DOHH2 (cell line): ENCODE data around the gene SUPT3H.

Source experiments
- H3F3A ChIP-seq: fragments of 200-600 bp; sonication (generic), shearing (Covaris generic); 2 replicates; pipeline ENCODE4 v1.6.0; 2016; ENCODE audit warnings: antibody characterized with exemption, mild to moderate bottlenecking; ENCODE audit not compliant: control insufficient read depth, insufficient read depth
- H3K27ac ChIP-seq: fragments of 200-600 bp; sonication (generic); 2 replicates; pipeline ENCODE4 v1.5.1; 2014; ENCODE audit warnings: low read depth, mild to moderate bottlenecking, low read length, moderate library complexity
- H3K27me3 ChIP-seq: fragments of 200-600 bp; sonication (generic); 2 replicates; pipeline ENCODE4 v1.6.1; 2014; ENCODE audit warnings: mild to moderate bottlenecking, low read length, mixed read lengths; ENCODE audit not compliant: control insufficient read depth
- H3K36me3 ChIP-seq: fragments of 200-600 bp; sonication (generic); 2 replicates; pipeline ENCODE4 v1.6.1; 2014; ENCODE audit warnings: mild to moderate bottlenecking, low read length, moderate library complexity, mixed read lengths; ENCODE audit not compliant: control insufficient read depth
- H3K4me1 ChIP-seq: fragments of 200-600 bp; sonication (generic); 2 replicates; pipeline ENCODE4 v1.6.1; 2014; ENCODE audit warnings: mild to moderate bottlenecking, low read length, mixed read lengths; ENCODE audit not compliant: control insufficient read depth
- H3K4me2 ChIP-seq: fragments of 200-600 bp; sonication (generic); 2 replicates; pipeline ENCODE4 v1.6.0; 2014; ENCODE audit warnings: mild to moderate bottlenecking, low read length, moderate library complexity
- H3K4me3 ChIP-seq: fragments of 200-600 bp; sonication (generic); 2 replicates; pipeline ENCODE4 v1.5.1; 2014; ENCODE audit warnings: mild to moderate bottlenecking, low read length, mixed read lengths
- H3K79me2 ChIP-seq: fragments of 200-600 bp; sonication (generic); 2 replicates; pipeline ENCODE4 v1.6.1; 2014; ENCODE audit warnings: mild to moderate bottlenecking, low read length, mixed read lengths; ENCODE audit not compliant: control insufficient read depth
- H3K9me2 ChIP-seq: fragments of 200-600 bp; sonication (generic); replicated peaks from 2 replicates; pipeline ENCODE4 v1.6.1; 2014; ENCODE audit warnings: mild to moderate bottlenecking, low read length, mixed read lengths; ENCODE audit not compliant: control insufficient read depth
- H3K9me3 ChIP-seq: fragments of 200-600 bp; sonication (generic); 2 replicates; pipeline ENCODE4 v1.6.1; 2014; ENCODE audit warnings: antibody characterized with exemption, low read length, mixed read lengths; ENCODE audit not compliant: control insufficient read depth, insufficient read depth
- H4K20me1 ChIP-seq: fragments of 200-600 bp; sonication (generic); 2 replicates; pipeline ENCODE4 v1.6.0; 2014; ENCODE audit warnings: low read depth, mild to moderate bottlenecking, antibody characterized with exemption, low read length, moderate library complexity; ENCODE audit not compliant: control insufficient read depth, insufficient read depth
- CTCF ChIP-seq: fragments of 200-600 bp; sonication (generic); IDR thresholded peaks from one replicate; pipeline ENCODE4 v1.5.1; 2014; ENCODE audit warnings: antibody characterized with exemption, mild to moderate bottlenecking, low read depth, low read length; ENCODE audit not compliant: poor library complexity, severe bottlenecking
- EZH2phosphoT487 ChIP-seq: fragments of 200-600 bp; sonication (generic); IDR thresholded peaks from 2 replicates; pipeline ENCODE4 v1.6.1; 2017; ENCODE audit warnings: borderline replicate concordance, mild to moderate bottlenecking, antibody characterized with exemption, low read length, moderate library complexity, mixed read lengths

SUPT3H gene

GRCh38 chr6:45369870-45370269, 7.9 kb downstream of the SUPT3H start:
- H3K4me3 ChIP-seq = no peak overlapping the region
- no peaks in the 10 kb centered on the region for H3K36me3 ChIP-seq
- H3K4me2 ChIP-seq = no peak overlapping the region
- no peaks in the 10 kb centered on the region for H3K9me2 ChIP-seq
- no peaks in the 10 kb centered on the region for H3K9me3 ChIP-seq
- H3K27ac ChIP-seq = no peak overlapping the region
- H3K4me1 ChIP-seq = no peaks in the 10 kb centered on the region
- H3K27me3 ChIP-seq = no peaks in the 10 kb centered on the region
- H4K20me1 ChIP-seq = no peaks in the 10 kb centered on the region
- no peaks in the 10 kb centered on the region for H3F3A ChIP-seq
- TF ChIP-seq CTCF (no peak), EZH2phosphoT487 (no peak)
- H3K79me2 ChIP-seq = no peaks in the 10 kb centered on the region

- H3K9me2 ChIP-seq = no peaks in the 10 kb centered on the region
- no peaks in the 10 kb centered on the region for H3K36me3 ChIP-seq
- no peaks in the 10 kb centered on the region for H3K9me3 ChIP-seq
- H3K4me1 ChIP-seq = no peaks in the 10 kb centered on the region
- no peaks in the 10 kb centered on the region for H3K27me3 ChIP-seq
- no peaks in the 10 kb centered on the region for H3F3A ChIP-seq
- TF ChIP-seq EZH2phosphoT487 (no peak), CTCF (no peak)
- no peaks in the 10 kb centered on the region for H4K20me1 ChIP-seq
- H3K4me2 ChIP-seq = no peak overlapping the region
- no peaks in the 10 kb centered on the region for H3K79me2 ChIP-seq
- no peak overlapping the region for H3K27ac ChIP-seq
- no peak overlapping the region for H3K4me3 ChIP-seq
These were observed 9.7 kb downstream of the SUPT3H start for GRCh38 chr6:45367999-45368398.

GRCh38 chr6:45366534-45366933, 11.2 kb downstream of the SUPT3H start:
- no peaks in the 10 kb centered on the region for H3K9me3 ChIP-seq
- H3K27ac ChIP-seq = no peak overlapping the region
- no peaks in the 10 kb centered on the region for H3K36me3 ChIP-seq
- no peaks in the 10 kb centered on the region for H3F3A ChIP-seq
- H3K4me3 ChIP-seq = no peak overlapping the region
- no peaks in the 10 kb centered on the region for H3K4me1 ChIP-seq
- H3K79me2 ChIP-seq = no peaks in the 10 kb centered on the region
- no peaks in the 10 kb centered on the region for H3K9me2 ChIP-seq
- H3K4me2 ChIP-seq = no peak overlapping the region
- no peaks in the 10 kb centered on the region for H4K20me1 ChIP-seq
- no peaks in the 10 kb centered on the region for H3K27me3 ChIP-seq
- no peak for TF ChIP-seq CTCF
- no peak for TF ChIP-seq EZH2phosphoT487

- Histone ChIP-seq H3K27ac (no peak overlapping the region), H3K9me3 (no peaks in the 10 kb centered on the region), H4K20me1 (no peaks in the 10 kb centered on the region), H3K9me2 (no peaks in the 10 kb centered on the region), H3K4me1 (no peaks in the 10 kb centered on the region), H3F3A (no peaks in the 10 kb centered on the region), H3K4me3 (no peak overlapping the region), H3K79me2 (no peaks in the 10 kb centered on the region), H3K4me2 (no peak overlapping the region), H3K36me3 (no peaks in the 10 kb centered on the region), H3K27me3 (no peaks in the 10 kb centered on the region)
- no peak for TF ChIP-seq EZH2phosphoT487
- no peak for TF ChIP-seq CTCF
These were observed 12.7 kb downstream of the SUPT3H start for GRCh38 chr6:45365036-45365435.
